Forelimb muscle (tissue), 1 donor: Measurements from ENCODE around the gene NTF3. TPM values are rescaled to one million over a fixed set of nuclear protein-coding genes. Genes with fewer than 3 reads are reported as not detected.

ENCODE experiments used
- DNase-seq: peaks from one replicate; pipeline ENCODE4 v3.0.0-alpha.2; 2013; ENCODE audit warnings: low read depth
- polyA plus RNA-seq: library from polyadenylated mRNA; unstranded; fragments of 120-200 nt; gene quantifications from one replicate; pipeline ENCODE4 v1.2.1, GENCODE V29; 2013; ENCODE audit not compliant: insufficient read length

Gene NTF3
- polyA plus RNA-seq, 1 donor: 2.8 TPM

DNA sequence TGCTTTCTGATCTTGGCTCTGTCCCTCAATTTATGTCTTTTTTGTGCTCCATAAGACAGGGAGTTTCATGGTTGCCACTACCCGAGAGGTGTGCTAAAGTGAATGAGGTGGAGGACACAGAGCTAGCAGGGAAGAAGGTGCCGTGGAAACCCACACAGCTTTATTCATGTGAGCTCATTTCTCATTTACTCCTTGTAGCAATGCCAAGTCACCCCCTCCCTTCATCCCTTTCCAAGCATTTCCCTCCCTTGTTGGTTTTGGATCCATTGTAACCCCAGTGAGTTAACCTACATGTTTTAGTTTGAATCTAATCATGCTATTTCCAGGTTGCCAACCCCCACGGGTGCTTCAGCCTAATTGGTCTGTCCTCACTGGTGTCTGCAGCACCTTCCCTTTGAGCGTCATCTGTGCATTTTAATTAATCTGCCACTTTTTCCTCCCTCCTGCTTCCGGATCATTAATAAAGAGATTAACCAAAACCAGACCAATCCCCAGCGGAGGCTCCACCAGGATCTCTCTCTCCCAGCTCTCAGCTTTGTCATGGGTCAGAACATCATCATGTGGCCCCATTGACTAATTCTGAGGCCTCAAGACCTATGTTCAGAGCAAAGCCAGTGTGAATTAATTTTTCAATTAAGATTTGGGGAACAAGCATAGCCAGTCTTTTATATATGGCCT, 56.2 kb downstream of the NTF3 start:
- no peak for DNase-seq

- DNase-seq: no peak
Observed at GRCh38 chr12:5488626-5488955, 56.7 kb downstream of the NTF3 start.

DNA sequence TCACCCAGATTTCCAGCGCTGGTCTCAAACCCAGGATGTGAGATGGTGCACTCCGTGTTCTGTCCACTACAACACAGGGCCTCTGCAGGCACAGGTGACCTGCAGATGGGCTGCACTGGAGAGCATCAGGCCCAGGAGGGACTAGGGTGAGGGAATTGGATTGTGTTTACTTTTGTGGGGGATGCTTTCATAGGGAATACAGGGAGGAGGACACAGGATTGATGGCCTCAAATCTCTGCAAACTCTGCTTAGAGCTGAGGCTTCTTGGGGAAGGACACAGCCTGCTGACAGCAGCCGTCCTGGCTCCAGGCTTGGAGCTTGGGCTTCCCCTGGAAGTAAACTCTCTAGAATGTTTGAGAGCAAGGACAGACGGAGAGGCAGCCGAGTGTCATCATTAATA, 57.1 kb downstream of the NTF3 start:
- DNase-seq: no peak

DNA sequence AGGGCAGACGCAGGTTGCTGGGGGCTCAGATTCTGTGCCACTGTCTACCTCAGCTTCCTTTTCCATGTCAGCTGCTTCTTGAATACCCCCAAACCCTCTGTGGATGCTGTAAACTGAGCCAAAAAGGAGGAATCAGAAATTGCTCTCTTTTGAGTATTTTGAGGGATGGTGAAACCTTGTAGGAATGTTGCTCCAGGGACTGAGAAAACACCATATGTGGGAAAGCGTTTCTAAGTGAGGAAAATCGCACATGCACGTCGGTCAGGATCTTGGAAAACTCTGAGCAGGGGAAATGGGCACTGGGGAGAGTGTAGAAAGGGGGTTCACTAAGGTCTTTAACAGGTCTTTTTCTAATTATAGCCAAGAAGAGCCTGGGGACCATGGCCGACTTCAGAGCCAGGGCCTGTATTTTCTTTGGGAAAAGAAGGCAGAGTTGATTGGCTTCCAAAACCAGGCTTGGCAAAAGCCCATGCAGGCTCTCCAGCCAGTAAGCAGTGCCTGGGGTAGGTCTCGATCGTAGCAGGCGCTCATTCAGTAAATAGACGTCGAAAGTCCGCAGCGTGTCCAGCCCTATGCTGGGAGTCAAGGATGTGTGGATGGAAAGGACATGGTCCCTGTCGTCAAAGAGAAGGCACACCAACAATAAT, 58.0 kb downstream of the NTF3 start:
- no peak for DNase-seq

GRCh38 chr12:5492562-5492961, 60.7 kb downstream of the NTF3 start:
- DNase-seq: no peak

DNA sequence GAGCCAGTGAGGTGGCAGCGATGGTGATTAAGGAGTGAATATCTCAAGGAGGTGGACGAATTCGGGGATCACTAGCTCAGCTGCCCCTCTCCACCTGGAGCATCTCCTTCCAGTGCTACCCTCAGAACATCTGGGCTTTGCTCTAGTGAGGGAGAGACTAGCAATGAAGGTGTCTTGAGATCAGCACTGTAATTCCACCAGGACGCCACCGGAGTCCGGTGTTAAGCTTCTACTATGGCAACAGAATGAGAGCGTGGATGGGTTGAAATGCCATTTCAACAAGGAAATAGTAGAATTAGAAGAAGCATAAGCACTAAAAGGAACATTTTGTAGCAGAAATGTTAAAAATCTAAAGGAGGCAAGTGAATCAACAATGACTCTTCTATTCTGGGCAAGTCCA, 61.1 kb downstream of the NTF3 start:
- DNase-seq: no peak

DNA sequence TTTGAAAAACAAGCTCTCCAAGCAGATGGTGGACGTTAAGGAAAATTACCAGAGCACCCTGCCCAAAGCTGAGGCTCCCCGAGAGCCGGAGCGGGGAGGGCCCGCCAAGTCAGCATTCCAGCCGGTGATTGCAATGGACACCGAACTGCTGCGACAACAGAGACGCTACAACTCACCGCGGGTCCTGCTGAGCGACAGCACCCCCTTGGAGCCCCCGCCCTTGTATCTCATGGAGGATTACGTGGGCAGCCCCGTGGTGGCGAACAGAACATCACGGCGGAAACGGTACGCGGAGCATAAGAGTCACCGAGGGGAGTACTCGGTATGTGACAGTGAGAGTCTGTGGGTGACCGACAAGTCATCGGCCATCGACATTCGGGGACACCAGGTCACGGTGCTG, 62.4 kb downstream of the NTF3 start:
- no peak for DNase-seq

GRCh38 chr12:5497329-5498053, 65.6 kb downstream of the NTF3 start:
- DNase-seq: no peak

DNA sequence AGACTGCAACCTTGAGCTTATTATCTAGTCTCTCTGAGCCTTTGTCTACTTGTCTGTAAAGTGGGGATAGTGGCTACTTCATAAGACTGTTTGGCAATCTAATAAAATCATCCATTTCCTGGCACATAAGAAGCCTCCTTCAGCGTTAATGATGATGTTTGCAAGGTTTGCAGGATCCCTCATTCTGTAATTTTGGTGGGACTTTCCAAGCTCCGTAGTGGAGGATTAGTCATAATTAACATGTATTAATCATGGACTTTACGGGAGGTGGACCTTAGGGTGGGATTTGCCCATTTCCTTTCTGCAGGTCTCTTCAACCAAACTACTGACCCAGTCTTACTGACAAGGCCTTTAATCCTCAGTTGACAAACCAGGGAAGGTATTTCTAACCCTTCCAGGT, 66.2 kb downstream of the NTF3 start:
- no peak for DNase-seq

DNA sequence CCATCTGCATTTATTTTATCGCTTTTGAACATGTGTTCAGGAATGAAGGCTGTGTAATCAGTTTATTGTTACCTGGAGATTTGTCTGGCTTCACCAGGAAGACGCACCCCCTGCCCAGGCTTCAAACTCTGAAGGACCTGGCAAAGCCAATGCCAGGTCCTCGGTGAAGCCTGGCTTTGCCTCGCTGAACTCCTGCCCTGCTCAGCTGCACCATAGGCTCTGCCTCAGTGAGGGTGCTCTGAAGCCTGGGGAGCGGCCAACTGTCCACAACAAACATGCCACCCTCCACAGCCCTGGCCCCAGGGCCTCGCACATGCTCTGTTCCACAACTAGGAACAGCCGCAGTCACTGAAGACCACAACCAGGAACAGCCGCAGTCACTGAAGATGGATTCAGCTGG, 66.9 kb downstream of the NTF3 start:
- no peak for DNase-seq

GRCh38 chr12:5499566-5500330, 67.8 kb downstream of the NTF3 start:
- DNase-seq: no peak

DNA sequence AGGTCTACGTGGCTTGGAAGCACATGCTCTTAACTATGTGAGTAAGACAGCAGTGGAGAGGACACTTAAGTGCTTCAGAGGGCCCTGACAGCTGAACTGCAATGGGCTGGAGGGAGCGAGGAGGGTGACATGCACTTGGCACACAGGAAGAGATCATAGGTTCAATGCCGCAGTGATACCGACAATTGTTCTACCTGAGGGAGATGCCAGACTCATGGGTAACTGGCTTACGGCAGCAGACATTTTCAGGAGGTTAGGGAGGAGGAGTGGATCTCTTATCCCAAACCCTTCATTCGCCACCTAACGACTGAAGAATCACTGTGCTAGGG, 68.4 kb downstream of the NTF3 start:
- DNase-seq: no peak

DNA sequence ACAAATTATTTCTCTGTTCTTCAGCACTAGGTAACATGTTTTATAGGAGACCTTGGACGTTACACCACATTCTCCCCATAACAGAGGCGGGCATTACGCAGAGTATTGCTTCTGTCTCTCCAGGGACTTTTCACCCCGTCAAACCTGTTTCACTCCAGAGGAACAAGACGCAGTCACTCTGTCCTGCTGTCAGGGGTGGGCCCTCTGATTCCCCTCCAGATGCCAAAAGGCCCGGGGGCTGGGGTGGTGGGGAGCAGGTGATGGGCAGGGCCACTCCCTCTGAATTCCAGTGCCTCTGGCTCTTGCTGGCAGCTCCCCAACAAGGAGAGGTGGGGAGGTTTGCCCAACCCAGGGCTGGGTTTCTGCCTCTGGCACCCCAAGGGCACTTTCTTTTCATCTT, 71.9 kb downstream of the NTF3 start:
- no peak for DNase-seq

GRCh38 chr12:5505116-5505515, 73.2 kb downstream of the NTF3 start:
- DNase-seq: no peak

GRCh38 chr12:5505751-5506150, 73.8 kb downstream of the NTF3 start:
- DNase-seq: no peak

DNA sequence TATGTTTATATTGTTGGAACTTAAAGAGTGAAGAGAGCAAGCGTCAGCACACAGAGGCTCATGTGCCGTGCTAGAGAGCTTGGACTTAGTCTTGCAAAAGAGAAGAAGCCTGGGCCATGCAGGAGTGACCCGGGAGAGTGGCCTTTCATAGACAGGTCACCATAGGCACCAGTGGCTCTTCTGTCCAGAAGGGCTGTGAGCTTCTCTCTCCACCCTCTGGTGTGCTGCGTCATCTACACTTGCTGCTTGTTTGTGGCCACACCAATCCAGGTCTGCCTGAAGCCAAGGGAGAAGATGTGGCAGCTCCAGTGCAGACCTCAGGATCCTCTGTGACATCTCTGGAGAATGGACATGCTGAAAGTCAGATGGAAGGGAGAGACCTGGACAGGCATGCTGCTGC, 74.4 kb downstream of the NTF3 start:
- no peak for DNase-seq

GRCh38 chr12:5506821-5507231, 74.9 kb downstream of the NTF3 start:
- DNase-seq: no peak

- no peak for DNase-seq
Observed at GRCh38 chr12:5507401-5507935, 75.6 kb downstream of the NTF3 start.

DNA sequence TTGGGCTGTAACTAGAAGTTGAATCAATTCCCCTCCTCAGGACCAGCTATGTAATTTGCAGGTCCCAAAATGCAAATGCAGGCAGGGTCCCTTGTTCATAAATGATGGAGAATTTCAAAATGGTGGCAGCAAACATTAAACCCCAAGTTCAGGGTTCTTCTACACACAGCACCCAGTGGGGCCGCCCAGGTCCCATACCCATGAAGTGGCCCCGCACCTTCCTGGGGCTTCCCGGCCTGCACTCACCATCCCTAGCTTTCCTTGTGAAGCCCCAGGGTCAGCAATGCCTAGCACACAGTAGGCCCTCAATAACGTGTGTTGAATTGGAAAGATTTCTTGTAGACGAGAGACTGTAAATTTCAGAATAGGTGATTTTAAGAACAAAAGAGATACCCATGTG, 76.0 kb downstream of the NTF3 start:
- DNase-seq: no peak

DNA sequence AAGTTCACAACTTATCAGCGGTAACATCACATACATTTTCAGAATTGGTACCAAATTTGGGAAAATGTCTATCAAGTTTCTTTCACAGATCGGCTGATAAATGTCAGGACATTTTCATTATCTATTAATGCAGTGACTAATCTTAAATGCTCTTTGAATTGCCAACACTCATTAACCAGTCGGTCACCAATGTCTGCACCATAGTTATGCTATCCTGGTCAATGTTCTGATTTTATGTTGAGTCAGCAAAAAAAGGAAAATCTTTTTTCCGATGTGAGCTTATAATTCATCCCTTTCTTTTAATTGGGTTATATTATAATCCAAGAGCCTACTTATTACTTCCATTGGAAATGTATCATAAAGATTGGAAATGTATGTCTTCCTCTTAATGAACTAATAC, 77.2 kb downstream of the NTF3 start:
- no peak for DNase-seq

- no peak for DNase-seq
Observed at GRCh38 chr12:5509557-5509956, 77.6 kb downstream of the NTF3 start.

GRCh38 chr12:5510251-5510805, 78.4 kb downstream of the NTF3 start:
- no peak for DNase-seq
